HG03432 (cell line): ENCODE data around the gene KAZN.

Experiments
- ATAC-seq: cut with Tn5 transposase; IDR thresholded peaks from one replicate; pipeline ENCODE4 v1.9.1; 2021; ENCODE audit warnings: mild to moderate bottlenecking, moderate library complexity; ENCODE audit not compliant: unreplicated experiment

KAZN gene

DNA sequence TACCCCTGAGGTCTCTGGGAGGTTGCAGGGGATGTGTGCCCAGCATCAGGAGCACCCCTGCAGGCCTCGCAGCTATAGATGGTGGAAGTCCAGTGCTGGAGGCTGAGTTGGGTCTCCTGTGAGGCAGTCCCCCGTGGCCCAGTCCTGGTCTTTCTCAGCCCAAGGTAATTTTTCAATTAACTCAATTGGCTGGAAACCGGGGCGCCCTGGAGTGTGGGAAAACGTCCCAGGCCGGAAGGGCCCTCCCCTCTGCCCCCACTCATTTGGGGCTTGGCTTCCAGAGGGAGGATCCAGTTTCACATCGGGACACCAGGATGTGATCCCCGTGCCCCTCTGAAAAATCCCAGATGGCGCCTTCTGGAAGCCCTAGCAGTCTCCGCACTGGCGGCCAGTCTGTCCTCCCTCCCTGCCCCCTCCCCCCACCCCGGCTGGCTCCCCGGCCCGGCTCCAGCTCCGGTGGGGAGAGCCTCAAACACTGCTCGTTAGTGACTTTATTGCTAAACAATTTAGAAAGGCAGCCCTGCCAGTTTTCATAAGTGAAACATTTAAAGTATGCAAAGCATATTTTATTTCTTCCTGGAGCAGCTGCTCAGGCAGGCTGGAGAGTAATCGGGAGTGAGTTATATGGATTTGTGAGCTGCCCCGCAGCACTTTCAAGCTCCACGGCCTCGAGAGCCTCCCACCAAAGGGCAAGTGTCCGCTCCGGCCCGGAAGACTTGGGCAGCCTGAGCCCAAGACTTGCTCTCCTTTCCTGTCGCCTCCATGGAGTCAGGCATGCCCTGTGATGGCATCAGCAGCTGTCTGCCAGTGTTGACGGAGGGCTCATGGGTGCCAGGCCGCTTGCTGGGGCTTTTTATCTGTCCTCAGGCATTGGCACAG is 346.9 kb downstream of the KAZN start:
- ATAC-seq: no peak

DNA sequence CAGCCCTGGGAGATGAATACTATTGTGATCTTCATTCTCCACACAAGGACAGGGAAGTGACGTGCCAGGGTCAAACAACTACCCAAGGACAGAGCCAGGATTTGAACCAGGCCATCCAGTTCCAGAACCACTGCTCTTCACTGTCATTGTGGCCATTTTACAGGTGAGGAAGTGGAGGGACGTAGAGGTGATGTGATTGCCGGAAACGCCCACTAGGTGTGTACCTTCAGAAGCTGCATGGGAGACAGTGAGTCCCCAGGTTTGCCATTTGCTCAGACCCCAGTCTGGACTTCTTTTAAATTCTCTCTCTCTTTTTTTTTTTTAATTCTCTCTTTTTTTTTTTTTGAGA is 347.5 kb downstream of the KAZN start:
- ATAC-seq: no peak

DNA sequence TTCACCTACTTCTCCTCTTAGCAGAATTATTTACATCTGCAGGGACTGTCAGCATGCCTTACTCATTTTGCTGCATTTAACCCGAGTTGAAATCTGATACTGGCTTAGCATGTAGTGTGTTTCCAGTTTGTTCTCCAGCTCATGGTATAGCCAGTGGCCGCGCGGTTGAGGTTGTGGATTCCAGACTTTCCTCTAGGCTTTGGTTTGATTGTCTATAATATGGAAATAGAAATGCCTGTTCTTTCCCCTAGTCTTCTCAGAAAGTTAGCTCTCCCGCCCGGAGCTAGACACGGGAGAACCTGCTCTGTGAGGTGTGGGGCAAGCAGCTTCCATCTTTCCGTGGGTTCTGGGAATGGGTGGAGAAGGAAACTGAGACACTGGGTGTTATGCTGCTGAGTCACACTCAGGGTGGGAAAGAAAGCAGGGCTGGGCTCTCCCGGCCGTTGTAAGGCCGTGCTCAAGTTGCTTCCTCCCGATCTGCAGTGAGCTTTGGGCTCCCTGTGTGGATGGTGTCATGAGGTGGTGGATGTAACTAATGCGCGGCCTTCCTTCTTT is 348.3 kb downstream of the KAZN start:
- no peak for ATAC-seq

DNA sequence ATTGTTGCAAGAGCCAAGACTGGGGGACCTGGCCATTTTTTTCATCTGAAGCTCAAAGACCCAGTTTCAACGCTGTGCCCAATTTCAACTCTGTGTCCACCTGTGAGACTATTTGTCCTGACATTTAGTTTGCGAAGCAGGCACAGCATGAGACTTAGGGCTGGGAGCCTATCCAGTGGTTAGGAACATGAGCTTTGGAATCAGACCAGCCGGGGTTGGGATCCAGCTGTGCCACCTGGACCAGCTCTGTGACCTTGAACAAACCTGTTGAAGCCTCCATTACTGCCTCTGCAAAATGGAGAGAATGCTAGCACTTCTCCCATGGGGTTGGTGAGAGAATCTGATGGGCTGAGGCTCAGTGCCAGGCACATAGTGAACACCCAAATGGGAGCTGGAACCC is 348.9 kb downstream of the KAZN start:
- ATAC-seq: no peak

DNA sequence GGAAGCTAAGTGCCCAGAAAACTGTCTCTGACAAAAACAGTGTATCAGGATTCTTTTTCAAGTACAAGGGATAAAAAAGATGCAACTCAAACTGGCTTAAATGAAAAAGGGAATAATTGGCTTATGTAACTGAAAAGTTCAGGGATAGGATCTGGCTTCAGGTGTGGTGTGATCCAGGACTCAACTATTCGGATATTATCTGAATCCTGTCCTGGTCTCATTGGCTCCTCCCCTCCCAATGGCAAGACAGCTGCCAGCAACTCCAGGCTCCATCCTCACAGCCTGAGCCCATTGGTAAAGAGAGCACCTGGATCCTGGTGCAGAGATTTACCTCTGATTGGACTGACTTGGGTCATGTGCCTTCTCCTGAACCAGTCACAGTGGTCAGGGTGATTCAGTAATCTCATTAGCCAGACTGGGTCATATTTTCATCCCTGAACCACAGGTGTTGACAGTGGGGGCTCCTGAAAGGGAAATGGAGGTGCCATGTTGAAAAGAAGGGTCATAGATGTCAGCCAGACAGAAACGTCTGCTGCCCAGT is 349.7 kb downstream of the KAZN start:
- ATAC-seq: no peak

DNA sequence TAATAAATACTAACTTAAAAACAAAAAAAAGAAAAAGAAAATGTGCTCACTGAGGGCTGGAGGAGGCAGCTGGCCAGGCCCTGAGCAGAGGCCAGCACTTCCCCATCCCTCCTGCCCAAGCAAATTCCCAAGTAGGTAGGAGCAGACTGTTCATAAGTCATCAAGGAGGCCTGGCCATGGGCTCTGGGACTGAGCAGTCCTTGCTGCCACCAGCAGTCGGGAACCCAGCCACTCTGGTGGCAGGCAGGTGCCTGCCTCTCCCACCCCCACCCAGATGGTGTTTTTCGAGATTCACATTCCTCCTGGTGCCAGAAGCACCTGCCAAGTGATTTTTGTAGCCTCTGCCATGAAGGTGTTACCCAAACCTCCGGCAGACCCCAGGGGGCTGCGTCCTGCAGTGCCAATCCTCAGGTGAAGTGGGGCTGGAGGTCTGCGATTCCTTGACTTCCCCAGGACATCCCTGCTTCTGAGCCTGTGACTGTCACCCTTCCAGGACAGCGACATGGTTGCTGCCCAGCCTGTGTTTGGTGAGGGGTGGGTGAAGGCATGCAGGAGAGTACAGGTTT is 350.9 kb downstream of the KAZN start:
- no peak for ATAC-seq

DNA sequence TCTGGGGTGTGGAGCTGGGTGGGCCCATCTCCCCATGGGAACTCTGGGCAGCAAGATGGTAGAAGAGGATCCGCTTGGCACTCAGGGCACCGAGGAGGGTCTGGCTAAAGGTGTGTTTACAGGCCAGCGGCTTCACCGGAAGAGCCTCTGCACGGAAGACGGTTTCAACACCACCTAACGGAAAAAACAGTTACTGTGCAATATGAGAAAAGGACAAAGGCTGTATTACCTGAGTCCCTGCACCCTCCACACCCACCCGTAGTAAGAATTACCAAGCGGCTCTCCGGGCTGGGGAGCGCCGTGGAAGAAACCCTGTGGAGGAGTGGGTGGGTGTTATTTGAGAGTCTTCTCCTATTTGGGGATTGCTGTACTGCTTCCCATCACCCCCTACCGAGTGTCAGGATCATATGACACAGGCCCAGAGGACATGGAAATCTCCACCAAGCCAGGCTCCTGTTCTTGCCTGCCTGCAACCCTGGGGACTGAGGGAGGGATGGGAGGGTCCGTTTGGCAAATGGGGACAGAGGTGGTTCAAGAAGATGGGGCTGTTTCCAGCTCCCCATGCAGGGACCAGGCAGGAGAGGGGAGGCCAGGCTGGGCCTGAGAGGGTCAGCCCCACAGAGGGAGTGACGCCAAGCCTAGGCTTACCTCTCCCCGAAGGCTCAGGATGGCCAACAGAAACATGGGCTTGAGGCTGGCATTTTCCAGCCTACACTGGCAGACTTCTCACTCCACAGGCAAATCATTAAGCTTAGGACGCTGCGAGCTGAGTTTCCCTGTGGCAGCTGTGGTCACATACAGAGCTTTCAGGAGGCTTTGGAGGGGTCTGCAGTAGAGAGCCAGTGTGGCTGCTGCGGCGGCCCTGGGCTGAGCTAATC is 351.6 kb downstream of the KAZN start:
- ATAC-seq: no peak

DNA sequence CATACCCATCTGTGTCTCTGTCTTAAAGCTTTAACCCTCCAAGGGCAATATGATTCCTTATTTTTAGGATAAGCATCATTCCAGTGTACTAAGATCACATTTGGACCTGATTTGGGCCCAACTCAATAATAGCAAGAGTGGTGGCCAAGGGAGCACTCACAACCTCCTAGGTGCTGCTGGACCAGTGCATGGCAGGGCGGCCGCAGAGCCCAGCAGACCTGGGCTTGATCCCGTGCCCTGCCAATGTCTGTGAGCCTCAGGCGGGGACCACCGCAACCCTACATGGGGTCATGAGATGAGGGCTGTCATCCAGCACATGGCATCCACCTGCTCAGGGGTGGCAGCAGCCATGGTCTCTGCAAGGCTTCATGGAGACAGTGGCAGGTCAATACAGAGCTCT is 353.3 kb downstream of the KAZN start:
- ATAC-seq: no peak

DNA sequence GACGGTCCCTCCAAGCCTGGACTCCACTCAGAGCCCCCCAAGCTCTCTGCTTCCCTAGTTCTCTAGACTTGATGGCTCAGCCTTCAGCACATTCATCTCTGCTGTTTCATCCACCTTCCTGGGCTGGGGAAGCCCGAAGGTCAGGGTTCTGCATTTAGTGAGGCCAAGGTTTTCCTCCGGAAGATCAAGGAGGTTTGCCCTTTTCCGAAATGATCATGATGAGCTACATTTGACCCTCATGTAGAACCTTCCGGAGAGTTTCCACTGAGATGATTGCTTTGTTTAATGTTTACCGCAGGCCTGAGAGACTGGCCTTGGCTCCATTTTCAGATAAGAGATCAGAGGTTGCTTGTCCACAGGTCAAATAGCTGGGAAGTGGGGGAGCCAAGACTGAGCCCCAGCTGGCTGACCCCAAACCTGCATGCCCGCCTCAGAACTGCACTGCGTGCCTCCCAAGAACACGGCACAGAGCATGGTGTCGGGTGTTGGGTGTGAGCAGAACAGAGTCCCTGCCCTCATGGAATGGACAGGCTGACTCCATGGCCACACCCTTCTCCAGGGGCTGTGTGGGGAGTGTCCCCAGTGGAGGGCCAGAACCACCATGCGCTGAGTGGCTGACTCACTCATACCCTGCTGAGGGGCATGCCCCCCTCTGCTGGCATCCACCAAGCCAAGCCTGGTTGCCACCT is 354.3 kb downstream of the KAZN start:
- no peak for ATAC-seq

DNA sequence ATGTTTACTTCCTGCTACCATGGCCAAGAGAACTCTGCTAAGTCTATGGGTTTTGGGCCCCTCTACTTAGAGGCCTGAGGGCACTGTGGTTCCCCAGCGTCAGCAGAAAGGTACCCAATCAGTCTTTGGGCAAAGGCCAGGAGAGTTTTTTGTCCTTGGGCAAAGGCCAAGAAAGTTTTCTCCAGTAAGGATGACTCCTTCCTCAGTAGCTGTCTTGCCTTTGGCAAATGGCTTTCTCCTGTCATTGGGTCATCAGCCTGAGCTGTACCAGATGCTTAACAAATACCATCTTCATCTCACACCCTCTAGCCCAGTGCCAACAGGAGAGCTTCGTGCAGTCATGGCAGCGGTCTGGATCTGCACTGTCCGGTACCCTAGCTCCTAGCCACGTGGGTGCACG is 355.7 kb downstream of the KAZN start:
- no peak for ATAC-seq

DNA sequence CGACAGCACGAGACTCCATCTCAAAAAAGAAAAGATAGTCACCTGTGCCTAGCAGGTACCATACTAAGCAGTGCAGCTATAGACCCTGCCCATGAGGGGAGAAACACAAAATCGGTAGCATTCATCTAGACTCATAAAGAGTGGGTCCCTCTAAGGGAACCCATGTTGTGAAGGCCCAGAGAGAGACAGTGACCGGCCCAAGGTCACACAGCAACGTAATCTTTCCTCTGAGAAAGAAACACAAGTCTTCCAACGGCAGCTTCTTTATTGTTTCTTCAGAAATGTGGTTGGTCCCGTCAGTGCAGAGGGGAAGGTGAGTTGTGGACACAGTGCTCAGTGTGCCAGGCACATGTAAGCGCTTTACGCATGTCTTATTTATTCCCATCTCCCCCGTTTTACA is 356.4 kb downstream of the KAZN start:
- no peak for ATAC-seq

DNA sequence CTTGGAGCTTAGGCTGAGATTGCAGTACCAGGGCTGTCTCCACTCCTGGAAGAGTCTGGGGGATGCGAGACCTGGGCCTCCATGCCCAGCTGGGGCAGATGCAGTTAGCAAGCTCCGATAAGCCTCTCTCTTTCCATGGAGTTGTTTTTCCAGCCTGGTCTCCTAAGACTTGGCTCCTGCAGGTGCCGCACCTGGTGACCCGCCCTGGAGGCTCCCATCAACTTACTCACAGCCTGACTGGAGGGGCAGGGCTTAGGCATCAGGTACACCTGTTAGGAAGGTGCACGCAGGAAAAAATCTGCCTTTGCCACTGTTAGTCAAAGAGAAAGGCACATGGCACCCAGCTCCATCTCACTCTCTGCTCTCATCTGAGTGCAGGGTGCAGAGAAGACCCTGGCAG is 356.9 kb downstream of the KAZN start:
- no peak for ATAC-seq

DNA sequence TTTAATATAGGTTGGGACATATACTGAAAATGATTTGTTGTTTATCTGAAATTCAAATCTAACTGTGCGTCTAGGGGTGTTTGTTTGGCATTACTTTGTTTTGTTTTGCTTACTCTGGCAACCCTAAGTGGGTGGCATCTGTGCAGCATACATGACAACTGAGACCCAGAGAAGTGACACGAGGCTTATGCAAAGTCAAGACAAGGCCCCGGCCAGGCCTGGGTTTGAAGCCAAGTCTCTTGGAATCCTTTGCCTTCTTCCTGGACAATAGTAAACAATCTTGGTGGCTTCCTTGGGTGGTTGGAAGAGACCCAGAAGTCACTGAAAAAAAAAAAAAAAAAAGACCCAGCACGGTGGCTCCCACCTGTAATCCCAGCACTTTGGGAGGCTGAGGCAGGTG is 357.5 kb downstream of the KAZN start:
- ATAC-seq: no peak

DNA sequence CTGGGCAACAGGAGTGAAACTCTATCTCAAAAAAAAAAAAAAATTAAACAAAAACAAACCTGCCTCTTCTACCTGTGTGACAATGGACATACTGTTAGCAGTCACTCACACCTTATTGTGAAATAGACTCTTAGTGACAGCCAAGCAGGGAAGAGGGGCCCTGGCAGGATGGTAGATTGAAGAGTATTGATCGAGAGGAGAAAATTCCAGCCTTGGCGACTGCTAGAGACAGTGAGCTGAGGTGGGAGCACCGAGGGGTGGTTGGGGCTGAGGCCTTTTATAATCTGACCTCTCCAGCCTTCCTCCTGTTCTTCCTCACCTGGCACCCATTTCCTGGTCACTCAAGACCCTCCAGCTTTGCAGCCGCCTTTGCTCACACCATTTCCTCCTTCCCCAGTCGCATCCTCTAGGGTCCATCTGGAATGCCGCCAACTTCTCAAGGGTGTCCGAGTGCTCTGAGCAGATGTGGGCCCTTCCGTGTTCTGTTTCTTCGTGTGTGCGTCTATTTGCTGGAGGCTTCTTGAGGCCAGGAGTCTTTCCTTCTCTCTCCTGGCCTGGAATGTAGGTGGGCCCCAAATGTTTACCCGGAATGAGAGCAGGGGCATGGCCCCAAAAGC is 358.2 kb downstream of the KAZN start:
- ATAC-seq: no peak

DNA sequence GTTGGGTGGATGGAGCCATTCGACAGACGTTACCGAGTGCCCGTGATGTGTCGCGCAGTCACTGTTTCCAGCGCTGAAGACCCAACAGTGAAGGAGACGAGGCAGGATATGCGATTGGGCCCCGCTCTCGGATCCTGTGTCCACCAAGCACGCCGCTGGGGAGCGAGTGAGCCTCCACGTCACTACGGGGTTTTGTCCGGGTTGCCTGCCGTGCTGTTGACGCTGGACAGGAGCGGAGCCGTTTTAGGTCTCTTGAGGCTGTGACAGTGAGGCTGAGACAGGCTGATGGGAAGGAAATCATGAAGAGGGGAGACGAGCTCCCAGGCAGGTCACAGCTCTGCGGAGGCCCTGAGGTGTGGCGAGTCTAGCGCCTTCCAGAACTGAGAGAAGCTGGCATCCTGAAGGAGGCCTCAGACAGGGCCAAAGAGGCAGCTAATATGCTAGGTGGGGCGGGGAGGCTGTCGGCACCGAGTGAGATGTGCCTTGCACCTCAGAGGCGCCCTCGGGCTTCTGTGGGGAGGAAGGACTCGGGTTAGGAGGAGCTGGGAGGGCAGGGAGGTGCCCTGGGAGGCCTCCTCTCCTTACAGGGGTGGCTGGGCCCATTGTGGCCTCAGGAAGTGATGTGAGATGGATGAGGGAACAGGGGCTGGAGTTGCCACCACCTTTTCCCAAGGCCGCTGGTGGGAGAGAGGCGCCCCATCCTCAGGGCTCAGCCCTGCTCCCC is 359.1 kb downstream of the KAZN start:
- ATAC-seq: no peak

DNA sequence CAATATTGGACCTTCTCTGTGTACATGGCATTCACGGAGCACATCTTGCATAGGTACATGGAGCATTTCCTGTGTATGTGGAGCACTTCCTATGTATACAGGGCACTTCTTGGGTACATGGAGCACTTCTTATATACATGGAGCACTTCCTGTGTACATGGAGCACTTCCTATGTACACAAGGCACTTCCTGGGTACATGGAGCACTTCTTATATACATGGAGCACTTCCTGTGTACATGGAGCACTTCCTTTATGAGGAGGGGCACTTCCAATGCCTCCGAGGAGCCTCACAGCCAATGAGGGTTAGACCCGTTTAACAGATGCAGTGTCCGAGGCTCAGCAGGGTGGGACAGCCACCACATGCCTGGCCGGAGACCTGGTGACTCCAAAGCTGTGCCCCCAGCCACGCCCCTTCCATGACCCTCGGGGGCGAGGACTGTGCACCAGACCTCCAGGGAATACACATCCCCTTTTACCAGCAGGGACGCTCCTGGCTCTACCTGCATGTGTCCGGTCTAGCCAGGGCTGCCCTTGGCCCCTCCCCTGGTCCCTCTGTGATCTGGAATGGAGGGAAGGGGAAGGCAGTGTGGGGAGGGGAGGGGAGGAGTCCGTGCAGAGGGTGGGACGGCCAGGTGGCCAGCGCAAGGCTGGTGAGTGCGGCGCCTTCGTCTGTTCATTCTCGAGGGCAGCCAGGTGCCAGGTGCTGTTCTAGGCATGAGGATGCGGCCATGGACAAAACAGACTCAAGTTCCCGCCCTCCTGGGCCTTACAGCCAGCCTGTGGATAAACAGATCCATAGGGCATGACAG is 360.0 kb downstream of the KAZN start:
- no peak for ATAC-seq

DNA sequence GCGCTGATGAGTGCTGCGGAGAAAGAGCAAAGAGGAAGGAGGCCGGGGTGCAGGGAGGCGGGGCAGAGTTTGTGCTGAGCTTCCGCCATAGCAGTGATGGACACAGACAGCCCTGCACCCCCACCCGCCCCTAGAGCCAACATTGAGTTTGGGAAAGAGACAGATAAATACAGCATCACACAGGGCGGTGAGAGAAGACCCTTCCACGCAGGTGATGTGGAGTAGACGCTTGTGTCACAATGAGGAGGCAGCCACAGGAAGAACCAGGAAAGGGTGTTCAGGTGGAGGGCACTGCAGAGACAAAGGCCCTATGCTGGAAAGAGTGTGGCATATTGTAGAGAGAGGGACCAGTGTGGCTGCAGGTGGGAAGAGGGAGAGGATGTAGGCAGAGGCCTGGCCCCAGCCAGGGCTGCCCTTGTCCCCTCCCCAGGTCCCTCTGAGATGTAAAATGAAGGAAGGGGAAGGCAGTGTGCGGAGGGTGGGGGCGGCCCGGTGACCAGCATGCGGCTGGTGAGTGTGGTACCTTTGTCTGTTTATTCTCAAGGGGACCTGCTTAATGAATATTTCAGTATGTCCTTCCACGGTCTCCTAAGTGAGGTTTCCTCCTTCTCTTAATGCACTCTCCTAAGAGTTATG is 360.7 kb downstream of the KAZN start:
- ATAC-seq: no peak

DNA sequence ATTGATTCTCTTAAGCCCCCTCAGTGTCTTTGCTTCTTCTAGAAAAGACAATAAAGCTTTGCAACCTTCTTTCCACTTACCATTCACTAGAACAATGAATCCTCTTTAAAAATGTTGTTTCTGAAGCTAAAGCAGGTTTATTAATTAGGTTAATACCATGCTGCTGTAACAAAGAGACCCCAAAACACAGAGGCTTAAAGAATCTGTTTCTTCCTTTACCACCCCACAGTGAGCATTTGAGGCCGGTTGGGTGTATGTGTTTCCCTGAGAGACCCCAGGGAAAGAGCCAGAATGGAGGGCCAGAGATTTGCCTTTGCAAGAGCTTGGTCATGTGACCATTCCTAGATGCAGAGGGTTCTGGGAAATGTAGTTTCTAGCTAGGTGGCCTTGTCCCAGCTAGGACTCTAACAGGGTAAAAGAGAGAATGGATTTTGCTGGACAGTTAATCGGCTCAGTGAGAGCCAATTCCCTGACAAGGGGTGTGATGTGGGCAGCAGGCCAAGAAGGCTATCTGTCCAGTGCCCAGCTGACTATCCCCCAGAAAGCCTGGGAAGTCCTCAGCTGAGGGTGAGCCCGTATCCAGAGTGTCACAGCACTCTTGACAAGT is 363.3 kb downstream of the KAZN start:
- no peak for ATAC-seq
